ENCODE measurements around the gene ARHGEF33. TPM values are rescaled to one million over a fixed set of nuclear protein-coding genes. Genes with fewer than 3 reads are reported as not detected.

Gene ARHGEF33
- total and polyA plus RNA-seq, 2 of the 8 experiments (the other 6 are each of a cell fraction or from before 2014, with no cell fraction given): 0.09 to 0.95 TPM

GRCh38 chr2:38988716-38989115 is 99.0 kb downstream of the ARHGEF33 start:
- Histone ChIP-seq H4K8ac (ENCODE audit: extremely low read depth, insufficient read depth, low read length) (no peak overlapping the region), H3K4ac (replicated peaks; ENCODE audit: insufficient read length, low read depth, low read length) (no peak overlapping the region), H2BK12ac (ENCODE audit: low read depth, low read length) (no peak overlapping the region), H2AFZ (ENCODE audit: low read length) (no peak overlapping the region), H3K4me1 (replicated peaks in 1 of 4; ENCODE audit: control insufficient read depth in 3 of 4, insufficient read depth in 4 of 4, low read length in 3 of 4) (no peaks in the 10 kb centered on the region; a peak in 1 of 7 replicates), H4K5ac (ENCODE audit: insufficient read length, low read depth, low read length) (no peak overlapping the region), H3K79me1 (ENCODE audit: low read depth, low read length) (no peaks in the 10 kb centered on the region), H3K18ac (ENCODE audit: extremely low read depth, low read length) (no peak overlapping the region), H3K27me3 (replicated peaks in 1 of 4; ENCODE audit: control insufficient read depth in 3 of 4, extremely low read depth in 1 of 4, insufficient read depth in 3 of 4, low read length in 3 of 4) (no peaks in the 10 kb centered on the region), H2AK5ac (ENCODE audit: low read depth, low read length) (no peak overlapping the region), H3K23ac (ENCODE audit: insufficient read length) (no peak overlapping the region), H3K14ac (ENCODE audit: insufficient read length) (no peak overlapping the region), H2BK15ac (ENCODE audit: low read length) (no peak overlapping the region), H3K36me3 (ENCODE audit: control insufficient read depth in 2 of 4, insufficient read depth in 4 of 4, low read length in 3 of 4) (peaks cover 0 to 19% (median 5%) of the 10 kb centered on the region in 4 experiments; a peak in 4 of 8 replicates), H3K79me2 (ENCODE audit: control insufficient read depth in 1 of 2, insufficient read depth in 2 of 2, low read length in 2 of 2) (no peaks in the 10 kb centered on the region), H3K4me2 (ENCODE audit: insufficient read depth in 1 of 2, low read depth in 2 of 2, low read length in 2 of 2) (no peak overlapping the region), H2BK5ac (ENCODE audit: low read depth, low read length) (no peak overlapping the region), H3K27ac (ENCODE audit: low read depth, low read length) (no peak overlapping the region), H4K20me1 (replicated peaks in 1 of 2; ENCODE audit: control insufficient read depth in 1 of 2, insufficient read depth in 2 of 2, low read length in 2 of 2) (no peaks in the 10 kb centered on the region), H3K9me3 (ENCODE audit: insufficient read depth in 2 of 2, low read depth in 1 of 2, low read length in 1 of 2) (no peaks in the 10 kb centered on the region), H3K9ac (replicated peaks in 1 of 4; ENCODE audit: extremely low read depth in 1 of 4, low read depth in 3 of 4, low read length in 3 of 4) (no peak overlapping the region), H3K4me3 (ENCODE audit: extremely low read depth in 1 of 4, insufficient read depth in 2 of 4, low read depth in 3 of 4, low read length in 4 of 4) (no peak overlapping the region), H2BK120ac (replicated peaks; ENCODE audit: low read depth, low read length) (no peak overlapping the region), H3K23me2 (ENCODE audit: low read depth, low read length) (no peaks in the 10 kb centered on the region), H3K56ac (replicated peaks; ENCODE audit: insufficient read length, low read depth, low read length) (no peak overlapping the region), H4K91ac (replicated peaks; ENCODE audit: insufficient read length, low read length) (no peak overlapping the region), H2BK20ac (ENCODE audit: low read length) (no peak overlapping the region)
- WGBS, 2 experiments (ENCODE audit: extremely low coverage in 1 of 2, insufficient coverage in 1 of 2, insufficient read length in 1 of 2, insufficient replicate concordance in 2 of 2, low coverage in 1 of 2, low lambda C conversion rate in 2 of 2, missing lambda C conversion rate in 1 of 2): 100% methylated on average over 1 of the region's 1 CpG; no CpG with 5 or more reads in 1 of the 2 experiments
- CTCF ChIA-PET (ENCODE audit: partially characterized antibody): interaction anchor here (0.9 to 1.8 kb wide), 2 partner anchors 41 to 47 kb away, joined by 3 to 5 read pairs; no protein-coding TSS in a partner anchor
- DNase-seq (ENCODE audit: low read depth in 1 of 2, low spot score in 2 of 2) (no peak), FAIRE-seq (no peak)
- POLR2A ChIA-PET (ENCODE audit: partially characterized antibody): no interaction called here
- TF ChIP-seq ATF3 (IDR thresholded peaks at IDR 0.05; ENCODE audit: insufficient read depth, low read depth, low read length) (no peak), SIRT6 (IDR thresholded peaks at IDR 0.05; ENCODE audit: low read length) (no peak), SIN3A (conservative IDR thresholded peaks at IDR 0.05 in 1 of 2, IDR thresholded peaks at IDR 0.05 in 1 of 2; ENCODE audit: low read depth in 1 of 2, low read length in 2 of 2) (no peak), USF2 (IDR thresholded peaks at IDR 0.05; ENCODE audit: low read length) (no peak), CTCF (IDR thresholded peaks at IDR 0.05; ENCODE audit: control extremely low read depth in 1 of 3, insufficient read depth in 1 of 3, low read depth in 1 of 3, low read length in 3 of 3) (no peak), YY1 (IDR thresholded peaks at IDR 0.05; ENCODE audit: low read depth, low read length) (no peak), MAX (IDR thresholded peaks at IDR 0.05) (no peak), POU5F1 (IDR thresholded peaks at IDR 0.05; ENCODE audit: low read depth, low read length) (no peak), RXRA (IDR thresholded peaks at IDR 0.05; ENCODE audit: insufficient read depth, low read depth, low read length) (no peak)
